A549 (cell line): Measurements from ENCODE around the gene SLC9A9. TPM values are rescaled to one million over a fixed set of nuclear protein-coding genes. Genes with fewer than 3 reads are reported as not detected.
A peak's percentile ranks its signal among the peaks of the same experiment; 100 is the strongest.

ENCODE experiments used
- ATAC-seq, 2 experiments: fragments of 200-7000 bp in 1 of 2; fragments of >200 bp in 1 of 2; cut with Nextera tagmentation in 1 of 2; cut with Tn5 transposase in 1 of 2; 3 replicates each; pipeline versions ENCODE4 v1.8.0 to v1.9.1; 2018 to 2020; ENCODE audit warnings: mild to moderate bottlenecking in 1 of 2, moderate library complexity in 1 of 2
- CTCF ChIA-PET: fragments of 300-600 bp; sonication (Branson Sonifier 250); formaldehyde crosslinking; extraction: SDS; loops from one replicate; lab custom pipeline; 2021; ENCODE audit warnings: antibody characterized with exemption, inconsistent platforms; lab: Yijun Ruan, JAX
- POLR2A ChIA-PET: fragments of 350-600 bp; formaldehyde crosslinking; extraction: SDS; loops from one replicate; lab custom pipeline; 2021; ENCODE audit warnings: antibody characterized with exemption, inconsistent platforms; lab: Yijun Ruan, JAX
- DNase-seq, 2 experiments: peaks; one replicate each; pipeline versions ENCODE4 v3.0.0 to v3.0.0-alpha.2; 2011 to 2016; ENCODE audit warnings: low read depth in 1 of 2, low spot score in 1 of 2
- FAIRE-seq: peaks from 2 replicates; lab custom pipeline; 2011; peaks lifted over from hg19 to GRCh38; lab: Jason Lieb, UNC
- H3K27ac ChIP-seq, 2 experiments: fragments of >200 bp; sonication (Bioruptor Twin); formaldehyde crosslinking; 3 replicates each; pipeline ENCODE4 v1.5.1; 2016 to 2017
- H3K4me1 ChIP-seq: fragments of >200 bp; sonication (Bioruptor Twin); formaldehyde crosslinking; 3 replicates; pipeline ENCODE4 v1.6.1; 2016
- H3K4me2 ChIP-seq: fragments of >200 bp; sonication (Bioruptor Twin); formaldehyde crosslinking; 3 replicates; pipeline ENCODE4 v1.6.1; 2016
- H3K4me3 ChIP-seq: fragments of >200 bp; sonication (Bioruptor Twin); formaldehyde crosslinking; 3 replicates; pipeline ENCODE4 v1.5.1; 2016
- H3K9me3 ChIP-seq: fragments of >200 bp; sonication (Bioruptor Twin); formaldehyde crosslinking; 3 replicates; pipeline ENCODE4 v1.6.1; 2016
- CBX8 ChIP-seq: fragments of 200-600 bp; sonication (generic); IDR thresholded peaks from 2 replicates; pipeline ENCODE4 v1.6.1; 2016
- CEBPB ChIP-seq, 2 experiments: fragments of >200 bp in 1 of 2; sonication (Bioruptor Twin) in 1 of 2; formaldehyde crosslinking in 1 of 2; IDR thresholded peaks; 2 replicates each; pipeline ENCODE4 v1.6.1; 2012 to 2016
- CHD2 ChIP-seq: fragments of 150-350 bp; IDR thresholded peaks from 2 replicates; pipeline ENCODE4 v1.6.1; 2014; ENCODE audit warnings: low read length; ENCODE audit not compliant: partially characterized antibody
- E2F6 ChIP-seq: IDR thresholded peaks from 2 replicates; pipeline ENCODE4 v1.6.1; 2012; ENCODE audit warnings: low read depth, borderline replicate concordance
- ELK1 ChIP-seq: fragments of 150-350 bp; IDR thresholded peaks from 2 replicates; pipeline ENCODE4 v1.6.1; 2014; ENCODE audit warnings: low read depth, mild to moderate bottlenecking, low read length
- FOSL2 ChIP-seq, 2 experiments: fragments of 450-650 bp in 1 of 2; fragments of >200 bp in 1 of 2; sonication (Bioruptor Twin) in 1 of 2; formaldehyde crosslinking; IDR thresholded peaks; 2 replicates each; pipeline versions ENCODE4 v1.5.0 to v1.6.1; 2016 to 2020; ENCODE audit warnings: mild to moderate bottlenecking in 1 of 2, moderate library complexity in 1 of 2
- FOXS1 ChIP-seq: fragments of 250-450 bp; sonication (Bioruptor Pico); IDR thresholded peaks from 2 replicates; pipeline ENCODE4 v1.5.0; 2020; ENCODE audit warnings: mild to moderate bottlenecking, moderate library complexity
- GATA3 ChIP-seq: IDR thresholded peaks from 2 replicates; pipeline ENCODE4 v1.6.1; 2012; ENCODE audit warnings: borderline replicate concordance
- HDAC2 ChIP-seq: fragments of 200-600 bp; sonication (generic); IDR thresholded peaks from 2 replicates; pipeline ENCODE4 v1.6.1; 2016
- HOXB13 ChIP-seq: fragments of 250-450 bp; sonication (Bioruptor Pico); IDR thresholded peaks from 2 replicates; pipeline ENCODE4 v1.5.0; 2020; ENCODE audit warnings: low read depth, mild to moderate bottlenecking, moderate library complexity
- MAFK ChIP-seq: fragments of 450-650 bp; IDR thresholded peaks from 2 replicates; pipeline ENCODE4 v1.6.1; 2014; ENCODE audit not compliant: partially characterized antibody
- MAZ ChIP-seq: fragments of 150-350 bp; IDR thresholded peaks from 2 replicates; pipeline ENCODE4 v1.6.1; 2014; ENCODE audit warnings: antibody characterized with exemption, low read depth, low read length, borderline replicate concordance
- MYC ChIP-seq: IDR thresholded peaks from 2 replicates; pipeline ENCODE4 v1.6.1; 2012; ENCODE audit warnings: mild to moderate bottlenecking, inconsistent platforms, low read length, improper control_type of control experiment, borderline replicate concordance
- NFE2L2 ChIP-seq: fragments of 150-350 bp; conservative IDR thresholded peaks from 2 replicates; pipeline ENCODE4 v1.6.1; 2014; ENCODE audit warnings: low read length
- PHF8 ChIP-seq: fragments of 200-600 bp; sonication (generic); IDR thresholded peaks from 2 replicates; pipeline ENCODE4 v1.6.1; 2016; ENCODE audit warnings: low read depth, mild to moderate bottlenecking, antibody characterized with exemption, moderate library complexity, borderline replicate concordance
- RAD21 ChIP-seq, 2 experiments: fragments of >200 bp in 1 of 2; sonication (Bioruptor Twin) in 1 of 2; formaldehyde crosslinking in 1 of 2; IDR thresholded peaks in 1 of 2; conservative IDR thresholded peaks in 1 of 2; 2 replicates in 1 of 2; 3 replicates in 1 of 2; pipeline ENCODE4 v1.6.1; 2012 to 2018; ENCODE audit warnings: inconsistent platforms in 1 of 2
- RCOR1 ChIP-seq: fragments of 150-350 bp; IDR thresholded peaks from 2 replicates; pipeline ENCODE4 v1.6.1; 2014; ENCODE audit warnings: antibody characterized with exemption, low read length, low read depth
- ZSCAN20 ChIP-seq: fragments of 250-450 bp; sonication (Bioruptor Pico); IDR thresholded peaks from 2 replicates; pipeline ENCODE4 v1.8.0; 2022; ENCODE audit warnings: mild to moderate bottlenecking, moderate library complexity
- WGBS: methylation state at CpG from one replicate; pipeline ENCODE4 v1.1.6; 2017; ENCODE audit errors: missing lambda C conversion rate; 5-methylcytosine and 5-hydroxymethylcytosine counted together
- polyA plus RNA-seq, 4 experiments: library from polyadenylated mRNA; depleted of rRNA in 3 of 4; stranded (reverse); fragments of >200 nt; fragmentation: RNase III in 1 of 4; extraction: RNeasy Plus Mini Kit Qiagen cat#74134 plus additional on column Dnase treatment in 1 of 4; gene quantifications; 2 replicates in 3 of 4; 3 replicates in 1 of 4; pipeline ENCODE4 v1.2.3, GENCODE V29; 2011 to 2017

Gene SLC9A9
- polyA plus RNA-seq, 2 of the 4 experiments (the other 2 are of a cell fraction): 0.10 to 0.32 TPM

GRCh38 chr3:143720381-143720780 is 127.9 kb downstream of the SLC9A9 start:
- ATAC-seq: no peak

GRCh38 chr3:143718463-143718862 is 129.8 kb downstream of the SLC9A9 start:
- FAIRE-seq (no peak), ATAC-seq (no peak), DNase-seq (no peak)
- Histone ChIP-seq H3K27ac (no peak overlapping the region), H3K4me2 (no peak overlapping the region), H3K4me3 (no peak overlapping the region), H3K4me1 (no peaks in the 10 kb centered on the region), H3K9me3 (no peaks in the 10 kb centered on the region)
- POLR2A ChIA-PET: no interaction called here
- 16% methylated on average over 7 of the region's 7 CpGs for WGBS
- TF ChIP-seq MAFK (no peak), RAD21 (conservative IDR thresholded peaks at IDR 0.05 in 1 of 2, IDR thresholded peaks at IDR 0.05 in 1 of 2) (no peak), HDAC2 (no peak), MAZ (no peak), NFE2L2 (no peak), RCOR1 (no peak), FOXS1 (CRISPR knock-in tag) (no peak), CBX8 (no peak), E2F6 (no peak)
- TF ChIP-seq, all 56 proteins: peak for 0
- CTCF ChIA-PET: interaction anchor here (1.0 kb wide), 1 partner anchor 57 kb away, joined by 3 read pairs; no protein-coding TSS in a partner anchor

More at GRCh38 chr3:143720381-143720780, 127.9 kb downstream of the SLC9A9 start:
- Histone ChIP-seq H3K27ac (no peak overlapping the region), H3K9me3 (no peaks in the 10 kb centered on the region), H3K4me3 (no peak overlapping the region), H3K4me1 (no peaks in the 10 kb centered on the region), H3K4me2 (no peak overlapping the region)
- 30% methylated on average over 2 of the region's 2 CpGs for WGBS
- ChIA-PET CTCF (interaction anchor here (1.4 kb wide), 2 partner anchors 10 to 46 kb away, joined by 3 to 5 read pairs; no protein-coding TSS in a partner anchor), POLR2A (no interaction called here)
- TF ChIP-seq PHF8: no peak
- TF ChIP-seq FOSL2 (IDR thresholded peaks at IDR 0.05): no peak
- TF ChIP-seq FOSL2 (CRISPR knock-in tag; IDR thresholded peaks at IDR 0.05): no peak
- TF ChIP-seq MYC: no peak
- TF ChIP-seq GATA3: no peak
- TF ChIP-seq CHD2: no peak
- FAIRE-seq (no peak), DNase-seq (no peak)

GRCh38 chr3:143716731-143717130 is 131.5 kb downstream of the SLC9A9 start:
- ChIA-PET POLR2A (no interaction called here), CTCF (no interaction called here)
- no peak overlapping the region for H3K4me2 ChIP-seq
- H3K9me3 ChIP-seq: no peaks in the 10 kb centered on the region
- DNase-seq: no peak
- H3K4me1 ChIP-seq: no peaks in the 10 kb centered on the region
- ATAC-seq: no peak
- TF ChIP-seq MAFK (peak; percentile 41), HOXB13 (CRISPR knock-in tag) (no peak)
- TF ChIP-seq, all 56 proteins: peak for 1
- WGBS: 0% methylated on average over 4 of the region's 4 CpGs
- FAIRE-seq: no peak
- Histone ChIP-seq H3K4me3 (no peak overlapping the region), H3K27ac (no peak overlapping the region)

GRCh38 chr3:143712522-143712921 is 135.7 kb downstream of the SLC9A9 start:
- Histone ChIP-seq H3K4me2 (no peak overlapping the region), H3K9me3 (no peaks in the 10 kb centered on the region), H3K4me3 (no peak overlapping the region), H3K27ac (no peak overlapping the region), H3K4me1 (no peaks in the 10 kb centered on the region)
- ATAC-seq (no peak), FAIRE-seq (no peak), DNase-seq (no peak)
- POLR2A ChIA-PET: no interaction called here
- TF ChIP-seq MAZ (no peak), FOXS1 (CRISPR knock-in tag) (no peak), ELK1 (no peak), CEBPB (IDR thresholded peaks at IDR 0.05) (no peak), MYC (no peak), ZSCAN20 (CRISPR knock-in tag) (no peak)
- CTCF ChIA-PET: no interaction called here
